ENCODE results near the gene CPS1. TPM values are rescaled to one million over a fixed set of nuclear protein-coding genes. Genes with fewer than 3 reads are reported as not detected.

Gene CPS1
- total RNA-seq, 1 donor from 2014 or later, result 4.9 TPM

GRCh38 chr2:210687786-210688470 lies 131.5 kb downstream of the CPS1 start:
- Histone ChIP-seq H3K27me3 (ENCODE audit: low read depth) (no peaks in the 10 kb centered on the region), H3K36me3 (no peaks in the 10 kb centered on the region), H3K9me3 (replicated peaks) (no peaks in the 10 kb centered on the region), H3K4me3 (no peak overlapping the region), H3K27ac (replicated peaks) (no peak overlapping the region), H3K4me1 (peaks cover 5% of the 10 kb centered on the region)
- intact Hi-C loops (cut with micrococcal nuclease), result no loop called here
- TF ChIP-seq CTCF (IDR thresholded peaks at IDR 0.05; ENCODE audit: borderline replicate concordance), result no peak
- no peak for DNase-seq

GRCh38 chr2:210707900-210708299 lies 151.5 kb downstream of the CPS1 start:
- no peaks in the 10 kb centered on the region for H3K36me3 ChIP-seq
- TF ChIP-seq CTCF (IDR thresholded peaks at IDR 0.05; ENCODE audit: borderline replicate concordance), result no peak
- H3K4me1 ChIP-seq, result no peaks in the 10 kb centered on the region
- intact Hi-C loops (cut with micrococcal nuclease), result no loop called here
- H3K27me3 ChIP-seq (ENCODE audit: low read depth), result peaks cover 2% of the 10 kb centered on the region
- no peak overlapping the region for H3K4me3 ChIP-seq
- no peak overlapping the region for H3K27ac ChIP-seq (replicated peaks)
- no peak for DNase-seq
- H3K9me3 ChIP-seq (replicated peaks), result no peaks in the 10 kb centered on the region

- no peak overlapping the region for H3K4me3 ChIP-seq
- intact Hi-C loops (cut with micrococcal nuclease), result no loop called here
- no peak for TF ChIP-seq CTCF (IDR thresholded peaks at IDR 0.05; ENCODE audit: borderline replicate concordance)
Measured at GRCh38 chr2:210713122-210713521, 156.7 kb downstream of the CPS1 start.

GRCh38 chr2:210715560-210716082 lies 159.2 kb downstream of the CPS1 start:
- no peak for DNase-seq
- Histone ChIP-seq H3K36me3 (no peaks in the 10 kb centered on the region), H3K27me3 (ENCODE audit: low read depth) (no peaks in the 10 kb centered on the region), H3K9me3 (replicated peaks) (no peaks in the 10 kb centered on the region), H3K27ac (replicated peaks) (no peak overlapping the region), H3K4me3 (no peak overlapping the region), H3K4me1 (no peaks in the 10 kb centered on the region)
- no peak for TF ChIP-seq CTCF (IDR thresholded peaks at IDR 0.05; ENCODE audit: borderline replicate concordance)
- intact Hi-C loops (cut with micrococcal nuclease), result no loop called here

More at GRCh38 chr2:210713122-210713521, 156.7 kb downstream of the CPS1 start:
- no peaks in the 10 kb centered on the region for H3K27me3 ChIP-seq (ENCODE audit: low read depth)
- DNase-seq, result no peak
- H3K4me1 ChIP-seq, result no peaks in the 10 kb centered on the region
- H3K36me3 ChIP-seq, result no peaks in the 10 kb centered on the region
- no peak overlapping the region for H3K27ac ChIP-seq (replicated peaks)
- no peaks in the 10 kb centered on the region for H3K9me3 ChIP-seq (replicated peaks)

- no peak for DNase-seq
- no peak for TF ChIP-seq CTCF (IDR thresholded peaks at IDR 0.05; ENCODE audit: borderline replicate concordance)
- H3K9me3 ChIP-seq (replicated peaks), result no peaks in the 10 kb centered on the region
- H3K27ac ChIP-seq (replicated peaks), result no peak overlapping the region
- H3K36me3 ChIP-seq, result no peaks in the 10 kb centered on the region
- H3K4me3 ChIP-seq, result no peak overlapping the region
- H3K4me1 ChIP-seq, result no peaks in the 10 kb centered on the region
- intact Hi-C loops (cut with micrococcal nuclease), result no loop called here
- H3K27me3 ChIP-seq (ENCODE audit: low read depth), result no peaks in the 10 kb centered on the region
Measured at GRCh38 chr2:210718503-210718902, 162.1 kb downstream of the CPS1 start.

All from left ventricle myocardium inferior (tissue), 1 donor.